ENCODE measurements around the gene SRP14.
A peak's percentile ranks its signal among the peaks of the same experiment; 100 is the strongest.
"Not testable (repeated sequence)": the region's sequence is repeated elsewhere in the genome, so short reads cannot be mapped to it uniquely, and the experiment has no call there.

SRP14 gene

GRCh38 chr15:40048926-40049475, 10.0 kb upstream of the SRP14 start:
- no peak for DNase-seq

- no peak for DNase-seq
Observed at GRCh38 chr15:40048211-40048792, 9.3 kb upstream of the SRP14 start.

- no peak for DNase-seq
Observed at GRCh38 chr15:40047415-40048210, 8.6 kb upstream of the SRP14 start.

GRCh38 chr15:40046721-40047414, 7.9 kb upstream of the SRP14 start:
- no peak for DNase-seq

GRCh38 chr15:40045572-40046217, 6.7 kb upstream of the SRP14 start:
- no peak for DNase-seq

GRCh38 chr15:40044717-40045571, 6.0 kb upstream of the SRP14 start:
- DNase-seq: peak; percentile 91

GRCh38 chr15:40043927-40044716, 5.1 kb upstream of the SRP14 start:
- DNase-seq: no peak

- DNase-seq: no peak
Observed at GRCh38 chr15:40042791-40043320, 3.9 kb upstream of the SRP14 start.

- DNase-seq: no peak
Observed at GRCh38 chr15:40040770-40041169, 1.8 kb upstream of the SRP14 start.

- peak; percentile 13 for DNase-seq
Observed at GRCh38 chr15:40040293-40040635, 1.3 kb upstream of the SRP14 start.

- DNase-seq: peak; percentile 52
Observed at GRCh38 chr15:40038275-40038637, 725 bp downstream of the SRP14 start.

- no peak for DNase-seq
Observed at GRCh38 chr15:40037721-40038120, 1.3 kb downstream of the SRP14 start.

GRCh38 chr15:40035182-40035581, 3.8 kb downstream of the SRP14 start:
- not testable (repeated sequence) for DNase-seq

GRCh38 chr15:40034186-40034946, 4.6 kb downstream of the SRP14 start:
- no peak for DNase-seq

GRCh38 chr15:40032125-40032839, 6.7 kb downstream of the SRP14 start:
- DNase-seq: no peak

GRCh38 chr15:40031300-40031699, 7.7 kb downstream of the SRP14 start:
- DNase-seq: no peak

- DNase-seq: peak; percentile 55
Observed at GRCh38 chr15:40029979-40030893, 8.7 kb downstream of the SRP14 start.

GRCh38 chr15:40028853-40029252, 10.1 kb downstream of the SRP14 start:
- no peak for DNase-seq

GRCh38 chr15:40028193-40028592, 10.8 kb downstream of the SRP14 start:
- DNase-seq: no peak
